ENCODE measurements around the gene CDK6.

DNA sequence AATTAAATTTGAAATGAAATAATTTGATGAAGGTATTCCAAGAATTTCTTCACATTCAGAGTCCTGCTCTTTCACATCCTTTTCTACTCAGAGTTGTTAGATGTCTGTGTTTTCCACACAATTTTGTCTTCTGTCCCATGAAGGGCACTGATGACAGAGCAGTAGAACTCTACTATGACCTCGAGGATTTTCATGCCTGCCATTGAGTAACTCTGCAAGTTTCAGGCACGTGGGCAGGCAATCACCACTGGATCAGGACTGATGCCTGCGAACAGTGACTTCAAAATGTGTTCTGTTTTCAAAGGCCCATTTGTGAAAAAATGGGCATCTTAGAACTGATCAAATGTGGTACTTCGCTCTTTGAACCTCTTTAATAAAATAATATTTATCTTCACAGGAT, 91.1 kb downstream of the CDK6 start:
- TF ChIP-seq, protein P1, sequence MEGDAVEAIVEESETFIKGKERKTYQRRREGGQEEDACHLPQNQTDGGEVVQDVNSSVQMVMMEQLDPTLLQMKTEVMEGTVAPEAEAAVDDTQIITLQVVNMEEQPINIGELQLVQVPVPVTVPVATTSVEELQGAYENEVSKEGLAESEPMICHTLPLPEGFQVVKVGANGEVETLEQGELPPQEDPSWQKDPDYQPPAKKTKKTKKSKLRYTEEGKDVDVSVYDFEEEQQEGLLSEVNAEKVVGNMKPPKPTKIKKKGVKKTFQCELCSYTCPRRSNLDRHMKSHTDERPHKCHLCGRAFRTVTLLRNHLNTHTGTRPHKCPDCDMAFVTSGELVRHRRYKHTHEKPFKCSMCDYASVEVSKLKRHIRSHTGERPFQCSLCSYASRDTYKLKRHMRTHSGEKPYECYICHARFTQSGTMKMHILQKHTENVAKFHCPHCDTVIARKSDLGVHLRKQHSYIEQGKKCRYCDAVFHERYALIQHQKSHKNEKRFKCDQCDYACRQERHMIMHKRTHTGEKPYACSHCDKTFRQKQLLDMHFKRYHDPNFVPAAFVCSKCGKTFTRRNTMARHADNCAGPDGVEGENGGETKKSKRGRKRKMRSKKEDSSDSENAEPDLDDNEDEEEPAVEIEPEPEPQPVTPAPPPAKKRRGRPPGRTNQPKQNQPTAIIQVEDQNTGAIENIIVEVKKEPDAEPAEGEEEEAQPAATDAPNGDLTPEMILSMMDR (IDR thresholded peaks at IDR 0.05): no peak
- no peak for TF ChIP-seq POLR2A (IDR thresholded peaks at IDR 0.05)

Data from gastroesophageal sphincter (tissue), 3 donors.